Measurements from ENCODE around the gene APBA2.

APBA2 gene

DNA sequence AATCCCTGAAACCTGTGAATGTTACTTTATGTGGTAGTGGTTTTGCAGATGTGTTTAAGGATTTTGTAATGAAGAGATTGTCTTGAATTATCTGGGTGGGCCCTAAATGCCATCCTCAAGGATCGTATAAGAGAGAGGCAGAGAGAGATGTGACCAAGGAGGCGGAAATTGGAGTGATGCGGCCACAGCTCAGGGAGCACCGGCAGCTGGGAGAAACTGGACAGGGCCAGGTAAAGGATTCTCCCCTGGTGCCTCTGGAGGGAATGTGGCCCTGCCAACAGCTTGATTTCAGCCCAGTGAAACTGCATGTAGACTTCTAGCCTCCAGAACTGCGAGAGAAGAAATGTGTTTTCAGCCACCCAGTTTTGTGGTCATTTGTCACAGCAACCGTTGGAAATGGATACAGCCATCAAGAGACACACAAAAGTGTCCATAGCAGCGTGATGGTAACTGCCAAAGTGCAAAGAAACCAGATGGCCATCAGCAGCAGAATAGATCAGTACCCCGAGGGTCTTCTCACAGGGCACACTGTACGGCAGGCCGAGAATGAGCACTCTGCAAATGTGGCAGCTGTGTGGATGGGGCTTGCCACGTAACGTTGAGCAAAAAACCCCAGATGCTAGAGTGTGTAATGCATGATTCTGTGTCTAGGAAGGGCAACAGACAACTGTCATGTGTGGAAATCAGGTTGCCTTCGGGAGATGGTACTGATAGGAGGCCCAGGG is 12.2 kb downstream of the APBA2 start:
- no peak for DNase-seq

DNA sequence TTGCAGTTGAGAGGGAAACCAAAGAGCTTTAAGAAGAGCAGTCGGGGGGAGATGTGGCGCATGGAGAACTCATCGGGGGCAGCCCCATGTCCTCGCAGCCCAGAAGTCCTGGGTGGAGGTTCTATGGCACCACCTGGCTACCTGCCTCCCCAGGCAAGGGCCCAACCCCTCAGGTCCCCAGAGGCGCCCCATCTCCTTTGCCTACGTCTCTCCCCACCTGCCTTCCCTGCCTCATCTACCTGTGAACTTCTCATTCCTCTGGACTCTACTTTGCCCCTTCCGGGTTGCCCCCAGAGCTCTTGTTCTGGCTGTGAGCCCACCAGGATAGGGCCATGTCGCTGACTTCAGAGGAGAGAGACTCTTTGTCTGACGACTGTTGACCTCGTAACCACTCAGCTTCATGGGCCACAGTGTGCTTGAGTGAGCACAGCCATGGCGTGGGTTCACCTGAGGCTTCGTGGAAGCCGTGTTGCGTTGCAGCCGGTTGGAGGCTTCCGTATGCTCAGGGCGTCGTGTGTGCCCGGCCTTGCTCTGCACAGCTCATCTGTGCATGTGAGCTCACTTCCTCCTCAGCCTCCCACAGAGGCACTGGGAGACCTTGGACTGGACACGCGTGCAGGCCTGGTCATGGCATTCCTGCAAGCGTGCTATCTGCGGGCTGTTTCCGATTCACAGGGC is 13.4 kb downstream of the APBA2 start:
- DNase-seq: no peak

DNA sequence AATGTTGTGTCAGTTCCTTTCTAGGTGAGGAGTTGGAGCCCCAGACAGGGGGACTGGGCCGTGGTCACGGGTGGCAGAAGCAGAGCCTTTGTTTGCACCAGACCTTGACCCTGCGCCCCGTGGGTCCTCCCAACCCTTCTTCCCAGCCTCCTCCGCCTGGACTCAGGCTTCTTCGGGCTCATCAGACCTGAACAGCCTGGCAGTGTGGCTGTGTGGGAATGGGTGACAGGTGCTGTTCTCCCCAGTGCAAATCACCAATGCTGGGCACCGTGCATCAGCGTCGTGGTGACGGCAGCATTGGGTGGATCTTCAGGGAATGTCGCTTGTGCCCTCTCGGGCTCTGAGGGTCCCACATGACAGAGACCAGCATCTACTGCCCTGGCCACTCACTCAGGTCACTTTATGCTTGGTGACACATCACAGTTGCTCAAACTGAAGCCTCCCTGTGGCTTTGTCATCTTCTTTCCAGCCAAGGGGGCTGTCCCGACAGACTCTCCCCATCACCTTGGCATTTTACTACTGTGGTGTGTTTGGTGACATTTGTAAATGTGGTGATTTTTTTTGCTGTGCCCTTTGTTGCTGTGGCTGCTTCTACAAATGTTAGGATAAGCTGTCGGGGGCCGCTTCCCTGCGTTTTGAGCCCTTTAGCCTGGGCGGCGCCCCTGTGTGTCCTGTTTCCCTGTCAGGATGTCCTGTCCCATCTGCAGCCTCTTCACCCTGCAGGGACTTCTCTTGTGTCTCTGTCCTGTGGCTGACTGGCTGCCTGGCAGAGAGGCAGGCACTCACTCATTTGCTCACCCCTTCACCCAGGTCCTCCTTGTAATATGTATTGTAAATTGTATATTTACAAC is 14.5 kb downstream of the APBA2 start:
- DNase-seq: no peak

DNA sequence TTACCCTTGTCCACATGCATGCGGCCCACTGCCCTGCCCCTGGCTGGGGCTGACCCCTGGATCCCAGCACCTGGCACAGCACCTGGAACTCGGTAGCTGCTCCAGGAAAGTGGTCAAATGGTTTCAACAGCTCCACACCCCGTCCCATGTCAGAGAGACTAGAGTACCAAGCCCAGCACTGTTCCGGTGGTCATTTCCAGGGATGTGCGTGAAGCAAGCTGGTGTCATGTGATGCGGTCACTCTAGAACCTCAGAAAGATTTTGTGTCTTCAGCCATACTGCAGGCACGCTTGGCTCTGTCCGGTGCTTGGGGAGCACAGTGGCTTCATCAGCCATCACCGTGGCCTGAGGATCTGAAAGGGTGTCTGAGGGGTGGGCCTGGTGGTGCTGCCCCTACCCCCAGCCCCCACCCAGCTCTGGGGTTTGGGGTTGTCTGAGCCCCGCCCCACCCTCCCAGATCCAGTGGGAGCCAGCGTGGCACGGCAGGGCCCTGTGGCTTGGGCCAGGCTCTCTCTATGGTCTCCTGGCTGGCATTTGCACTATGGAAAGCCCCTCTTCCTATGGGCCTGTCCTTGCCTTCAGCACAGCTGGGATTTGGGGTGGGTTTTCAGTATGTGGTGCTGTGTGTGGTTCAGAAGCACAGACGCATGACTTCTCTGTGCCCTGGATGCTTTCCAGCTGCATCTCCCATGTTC is 15.3 kb downstream of the APBA2 start:
- DNase-seq: no peak

DNA sequence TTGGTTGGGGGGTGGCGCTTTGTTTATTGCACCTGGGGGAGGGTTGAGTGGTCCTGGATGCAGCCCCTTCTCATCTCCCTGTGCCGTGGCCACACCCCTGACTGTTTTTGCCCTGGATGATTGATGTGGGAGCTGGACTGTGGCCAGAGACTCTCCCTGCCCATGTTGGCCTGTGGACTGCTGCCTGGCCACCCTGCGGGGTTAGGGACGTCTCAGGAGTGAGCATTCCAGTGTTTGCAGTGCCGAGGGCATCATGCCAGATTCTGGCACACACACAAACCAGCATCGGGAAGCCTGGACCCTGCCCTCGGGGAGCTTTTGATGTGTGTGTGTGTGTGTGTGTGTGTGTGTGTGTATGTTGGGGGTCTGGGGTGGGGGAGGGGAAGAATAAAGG is 15.8 kb downstream of the APBA2 start:
- no peak for DNase-seq

DNA sequence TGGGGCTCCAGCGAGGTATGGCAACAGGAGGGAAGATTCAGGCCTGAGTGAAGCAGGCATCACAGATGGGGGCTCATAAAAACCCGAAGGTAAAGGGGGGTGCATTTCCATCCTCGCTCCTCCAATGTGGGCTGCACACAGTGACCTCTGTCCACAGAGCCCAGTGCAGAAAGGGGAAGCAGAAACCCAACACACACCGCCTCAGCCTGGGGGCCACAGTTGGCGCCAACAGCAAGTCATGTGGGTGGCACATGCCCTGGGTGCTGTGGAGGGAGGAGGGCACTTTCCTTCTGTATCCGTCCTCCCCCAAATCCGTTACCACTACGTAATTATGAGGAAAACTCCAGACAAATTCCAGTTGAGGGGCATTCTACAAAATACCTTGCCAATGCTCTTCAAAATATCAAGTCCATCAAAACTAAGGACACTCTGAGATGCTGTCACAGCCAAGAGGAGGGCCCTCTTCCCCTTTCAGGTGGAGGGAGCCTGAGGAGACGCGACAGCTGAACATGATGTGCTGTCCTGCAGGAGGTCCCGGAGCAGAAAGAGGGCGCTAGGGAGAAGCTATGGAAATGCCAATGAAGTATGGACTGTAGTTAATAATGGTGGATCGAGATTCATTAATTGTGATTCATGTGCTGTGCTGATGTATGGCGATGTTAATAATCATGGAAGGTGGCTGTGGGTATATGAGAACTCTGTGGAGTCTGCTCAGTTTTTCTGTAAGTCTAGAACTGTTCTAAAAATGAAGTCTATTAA is 16.4 kb downstream of the APBA2 start:
- no peak for DNase-seq

DNA sequence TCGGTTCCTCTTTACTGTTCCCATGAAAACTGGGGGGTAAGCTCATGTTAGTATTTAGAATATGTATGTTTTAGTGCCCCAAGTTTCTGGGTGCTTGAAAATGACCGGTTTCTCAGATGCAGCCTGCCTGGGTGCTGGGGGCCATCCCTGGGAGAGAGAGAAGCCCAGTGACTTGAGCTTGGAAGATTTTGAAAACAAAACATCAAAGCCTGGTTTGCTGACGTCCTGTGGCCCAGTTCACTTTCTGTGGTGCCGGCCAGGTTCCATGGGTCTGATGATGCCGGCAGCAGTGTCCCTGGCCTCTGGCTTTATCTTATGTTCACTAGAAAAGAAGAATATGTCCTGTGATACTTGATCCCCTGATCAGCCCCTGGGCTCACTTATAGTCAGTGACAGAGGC is 17.1 kb downstream of the APBA2 start:
- DNase-seq: no peak

DNA sequence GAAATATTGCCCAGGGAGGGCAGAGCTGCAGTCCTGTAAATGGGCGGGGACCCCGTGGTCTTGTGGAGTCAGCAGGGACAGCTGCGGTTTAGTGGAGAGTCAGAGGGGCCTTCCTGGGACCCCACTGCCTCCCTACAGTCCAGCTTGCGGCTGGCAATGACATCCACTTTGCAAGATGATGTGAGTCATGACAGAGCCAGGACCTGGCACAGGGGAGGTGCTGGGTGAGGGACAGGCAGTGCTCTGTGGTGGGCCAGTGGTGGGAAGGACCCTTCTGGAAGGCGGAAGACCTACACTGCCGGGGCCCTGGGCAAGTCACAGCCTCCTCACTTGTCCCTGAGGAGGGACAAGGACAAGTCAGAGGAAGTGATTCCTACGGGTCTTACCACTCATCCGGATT is 17.8 kb downstream of the APBA2 start:
- no peak for DNase-seq

DNA sequence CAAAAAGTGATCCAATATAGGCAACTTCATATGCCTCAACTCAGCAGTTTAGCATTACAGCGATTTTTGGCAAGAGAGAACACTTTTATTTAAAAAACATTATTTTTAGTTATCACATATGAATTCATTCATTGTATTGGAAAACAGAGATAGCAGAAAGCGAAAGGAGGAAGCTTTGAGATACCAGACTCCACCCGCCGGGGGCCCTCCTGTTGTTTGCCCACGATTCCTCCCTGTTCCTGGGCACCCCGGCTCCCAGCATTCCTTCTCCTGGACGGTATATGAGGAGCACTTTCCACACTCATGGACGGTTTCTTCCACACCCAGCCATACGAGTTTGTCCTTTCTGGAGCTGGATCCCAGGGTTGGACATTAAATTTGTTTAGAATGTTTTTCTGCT is 18.2 kb downstream of the APBA2 start:
- DNase-seq: no peak

DNA sequence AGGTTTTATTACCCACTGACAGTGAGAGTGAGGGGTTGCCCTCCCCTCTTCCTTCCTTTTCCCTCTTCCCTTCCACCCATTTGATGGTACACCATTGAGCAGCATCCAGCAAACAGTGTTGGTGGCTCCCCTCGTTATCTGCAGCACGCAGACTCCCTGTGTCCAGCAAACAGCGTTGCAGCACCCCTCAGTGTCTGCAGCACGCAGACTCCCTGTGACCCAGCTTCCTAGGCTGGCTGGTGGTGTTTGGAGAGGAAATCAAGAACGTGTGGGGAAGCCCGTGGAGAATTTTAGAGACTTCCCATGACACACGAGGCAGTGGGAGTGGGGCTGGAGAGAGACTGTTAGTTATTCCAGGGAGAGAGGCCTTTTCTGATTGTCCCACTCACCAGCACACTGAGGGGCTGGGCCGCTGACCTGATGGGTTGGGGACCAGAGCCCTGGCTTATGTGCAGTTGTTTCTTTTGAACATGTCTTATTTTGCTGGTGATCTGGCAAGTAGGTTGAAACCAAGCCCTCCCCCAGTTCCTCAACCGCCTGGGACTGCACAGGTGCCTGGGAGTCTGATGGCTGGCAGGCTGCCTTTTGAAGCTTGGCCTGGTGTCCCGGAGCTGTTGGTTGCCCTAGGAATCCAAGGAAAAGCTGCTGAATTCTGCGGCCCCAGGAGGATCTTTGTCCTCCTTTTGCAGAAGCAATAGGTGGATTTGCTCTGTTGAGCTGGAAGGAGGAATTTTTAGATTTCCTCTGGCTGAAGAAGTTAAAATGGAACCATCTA is 19.0 kb downstream of the APBA2 start:
- DNase-seq: no peak

DNA sequence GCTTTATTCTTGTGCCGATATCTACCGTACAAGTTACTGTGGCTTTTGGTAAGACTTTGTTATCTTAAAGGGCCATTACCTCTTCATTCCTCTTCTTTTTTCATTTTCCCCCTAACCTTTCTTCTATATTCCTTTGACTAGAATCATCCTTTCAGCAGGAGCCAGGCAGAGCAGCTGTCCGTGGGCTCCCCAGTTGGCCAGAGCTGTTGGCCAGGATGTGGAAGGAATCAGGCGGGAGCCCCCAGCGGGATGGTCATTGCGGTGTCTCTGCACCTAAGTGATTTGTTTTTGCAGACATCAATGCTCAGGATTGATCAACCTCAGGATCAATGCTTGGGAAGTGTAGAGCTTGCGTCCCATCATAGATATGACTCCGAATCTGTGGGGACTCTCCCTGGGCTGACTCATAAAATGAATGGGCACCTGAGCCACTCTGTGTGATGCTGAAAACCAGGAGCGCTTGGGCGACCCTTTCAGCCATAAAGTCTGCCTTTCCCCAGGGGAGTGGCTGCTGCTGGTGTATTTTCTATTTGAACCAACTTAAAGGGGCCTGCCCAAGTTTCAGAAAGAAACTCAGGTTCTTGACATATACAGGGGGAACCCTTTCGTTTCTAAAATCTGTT is 21.7 kb downstream of the APBA2 start:
- no peak for DNase-seq

DNA sequence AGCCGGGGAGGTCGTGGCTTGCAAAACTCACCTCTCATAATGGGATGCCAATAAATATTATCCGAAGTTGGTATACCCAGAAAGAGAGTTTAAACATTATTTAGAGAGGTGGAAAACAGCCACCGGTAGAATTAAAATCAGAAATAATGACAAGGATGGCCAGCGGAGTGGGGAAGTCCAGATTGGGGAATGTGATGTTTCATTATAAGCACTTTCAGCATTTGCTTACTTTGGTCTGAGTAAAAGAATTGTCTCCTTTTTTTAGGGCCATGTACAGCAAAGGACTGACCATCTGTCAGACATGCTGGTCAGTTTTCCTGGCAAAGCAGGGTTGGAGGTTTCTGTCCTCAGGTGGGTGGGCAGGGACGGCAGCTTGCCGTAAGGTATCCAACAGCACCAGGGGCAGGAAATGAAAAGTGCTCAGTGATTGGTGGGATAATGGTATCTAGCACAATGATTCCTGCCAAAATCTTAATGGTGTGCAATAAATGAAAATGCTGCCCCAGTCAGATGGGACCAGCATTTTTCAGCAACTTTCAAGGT is 24.3 kb downstream of the APBA2 start:
- DNase-seq: no peak

DNA sequence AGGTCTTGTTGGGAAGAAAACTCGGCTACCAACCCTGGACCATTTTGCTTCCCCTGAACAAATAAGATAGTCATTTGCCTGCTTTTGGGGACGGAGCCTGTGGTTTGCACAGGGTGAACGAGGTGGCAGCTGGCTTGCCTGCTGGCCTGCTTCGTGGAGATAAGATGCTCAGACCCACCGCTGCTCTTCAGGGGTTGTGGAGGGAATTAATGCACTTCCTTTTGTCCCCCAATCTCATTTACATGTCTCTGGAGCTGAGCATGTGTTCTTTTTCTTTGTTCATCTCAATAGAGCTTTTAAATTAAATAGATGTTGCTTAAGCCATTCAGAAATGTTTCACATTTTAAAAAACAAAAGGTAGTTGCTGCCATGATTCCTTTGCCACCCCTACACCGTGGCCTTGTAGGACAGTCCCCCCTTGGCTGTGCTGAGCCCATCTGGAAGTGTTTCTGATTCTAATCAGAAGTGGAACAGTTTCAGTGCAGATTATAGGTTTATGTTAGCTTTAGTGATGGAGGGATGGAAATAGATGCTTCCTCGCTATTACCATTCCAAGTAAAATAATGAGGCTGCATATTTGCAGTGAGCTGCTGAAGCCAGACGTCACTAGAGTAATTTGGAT is 25.6 kb downstream of the APBA2 start:
- DNase-seq: no peak

DNA sequence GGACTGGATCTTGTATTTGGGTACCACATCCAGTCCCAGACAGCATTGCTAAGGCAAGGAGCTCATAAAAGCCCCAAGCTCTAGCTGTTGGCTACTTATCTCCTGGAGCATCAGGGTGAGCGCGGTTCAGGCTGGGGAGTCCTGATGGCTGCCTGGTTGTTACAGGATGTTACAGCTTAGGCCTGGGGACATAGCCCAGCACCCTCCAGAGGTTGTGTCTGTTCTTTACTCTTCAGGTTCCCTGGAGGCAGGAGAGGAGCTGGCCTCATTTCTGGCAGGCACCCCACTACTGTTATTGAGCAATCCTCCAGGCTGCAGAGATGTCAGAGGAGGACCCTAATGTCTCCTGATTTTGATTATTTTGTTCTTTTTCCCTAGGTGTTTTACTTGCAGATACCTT is 26.6 kb downstream of the APBA2 start:
- no peak for DNase-seq

DNA sequence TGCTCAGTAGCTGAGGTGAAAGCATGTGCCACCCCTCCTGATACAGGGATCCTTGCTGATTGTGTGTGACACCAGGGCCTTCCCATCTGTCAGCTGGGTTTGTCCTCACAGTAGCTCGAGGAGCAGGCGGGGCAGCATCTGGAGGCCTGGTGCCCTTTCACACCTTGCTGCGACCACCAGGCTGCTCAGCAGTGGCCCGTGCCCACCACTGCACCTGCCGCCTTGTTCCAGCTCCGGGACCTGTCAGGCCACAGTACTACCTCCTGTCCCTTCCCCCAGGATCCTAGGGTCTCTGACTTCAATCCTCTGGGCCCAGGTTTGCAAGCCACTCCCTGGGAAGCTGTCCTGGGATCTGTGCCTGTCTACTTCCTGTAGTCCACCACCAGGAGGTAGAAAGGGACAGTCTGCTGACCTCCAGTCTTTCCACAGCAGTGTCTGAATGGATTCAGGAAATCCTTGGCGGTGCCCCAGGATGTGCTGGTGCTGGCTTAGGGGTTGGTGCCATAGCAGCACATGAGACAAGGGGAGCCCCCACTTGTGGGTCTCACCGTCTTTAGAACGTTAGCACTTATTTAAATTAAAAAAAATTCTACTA is 27.5 kb downstream of the APBA2 start:
- DNase-seq: no peak

DNA sequence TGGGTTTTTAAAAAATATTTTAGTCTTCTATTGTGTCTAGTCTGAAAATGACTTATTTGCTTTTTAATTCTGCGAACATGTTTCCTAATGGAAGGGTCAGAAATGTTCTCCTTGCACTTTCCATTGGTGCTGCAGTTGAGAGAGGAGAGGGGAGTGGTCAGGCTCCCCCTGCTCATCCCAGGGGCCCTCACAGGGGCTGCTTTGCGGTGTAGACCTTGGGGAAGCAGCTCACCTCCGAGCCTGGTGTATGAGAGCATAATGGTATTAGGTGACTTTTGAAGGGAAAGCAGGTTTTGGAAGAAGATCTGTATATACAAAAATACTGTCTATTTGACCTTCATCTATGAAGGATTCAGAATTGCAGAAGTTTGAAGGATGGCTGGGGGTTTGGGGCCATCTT is 28.3 kb downstream of the APBA2 start:
- no peak for DNase-seq

DNA sequence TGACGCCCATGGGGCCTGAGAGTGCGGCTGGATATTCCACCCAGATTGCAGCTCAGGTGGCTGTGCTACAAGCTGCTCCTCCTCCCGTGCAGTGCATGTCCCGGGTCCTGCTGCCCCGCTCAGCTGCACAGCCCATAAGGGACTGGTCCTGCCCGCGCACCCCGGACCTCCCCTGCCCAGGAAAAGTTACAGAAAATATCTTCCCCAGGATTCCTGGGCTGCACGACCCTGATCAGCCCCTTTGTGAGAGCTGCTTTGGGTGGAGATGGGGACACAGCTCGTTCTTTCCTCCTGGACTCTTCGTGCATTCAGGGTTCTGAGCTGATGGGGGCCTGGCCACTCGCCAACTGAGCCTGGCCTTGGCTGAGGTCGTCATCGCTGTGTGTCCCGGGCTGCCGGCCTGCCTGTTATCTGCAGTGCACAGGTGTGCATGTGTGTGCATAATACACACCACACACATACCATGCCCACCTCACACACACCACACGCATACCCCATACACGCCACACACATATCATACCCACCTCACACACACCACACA is 28.8 kb downstream of the APBA2 start:
- no peak for DNase-seq

DNA sequence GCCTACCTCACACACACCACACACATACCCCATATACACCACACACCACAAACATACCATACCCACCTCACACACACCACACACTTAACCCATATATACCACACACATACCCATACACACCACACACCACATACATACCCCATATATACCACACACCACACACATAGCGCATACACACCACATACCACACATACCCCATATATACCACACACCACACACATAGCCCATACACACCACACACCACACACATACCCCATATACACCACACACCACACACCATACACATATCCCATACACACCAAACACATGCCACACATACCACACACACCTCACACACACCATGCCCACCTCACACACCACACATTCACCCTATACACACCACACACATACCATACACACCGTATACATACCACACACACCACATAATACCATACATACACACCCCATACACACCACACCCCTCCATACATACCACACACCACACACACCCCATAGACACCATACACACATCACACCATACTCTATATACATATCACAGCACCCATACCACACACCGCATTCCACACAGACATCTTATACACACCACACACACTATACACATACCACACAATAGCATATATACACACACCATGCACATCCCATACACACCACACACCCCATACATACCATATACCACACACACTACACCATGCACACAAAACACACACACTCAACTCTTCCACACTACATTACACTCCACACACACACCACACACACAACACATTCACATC is 29.5 kb downstream of the APBA2 start:
- no peak for DNase-seq

DNA sequence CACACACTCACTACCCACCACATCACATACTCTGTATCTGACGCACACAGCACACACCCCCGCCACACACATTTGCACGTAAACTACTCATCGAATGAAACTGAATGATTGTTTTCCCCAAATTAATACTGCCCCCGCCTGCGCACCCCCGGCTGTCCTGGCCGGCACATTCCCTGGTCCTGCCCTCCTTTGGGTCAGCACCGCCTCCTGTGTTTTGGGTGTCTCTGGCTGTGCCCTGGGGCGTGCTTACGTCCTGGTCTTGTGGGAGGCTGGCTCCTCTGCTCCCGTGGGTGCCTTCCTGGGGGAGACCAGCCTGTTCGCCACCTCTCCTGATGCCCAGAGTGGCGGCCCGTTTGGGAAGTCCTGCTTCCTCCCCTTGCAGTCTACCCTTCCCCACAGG is 30.2 kb downstream of the APBA2 start:
- no peak for DNase-seq

Data from activated CD8-positive, alpha-beta memory T cell treated with anti-CD3 and anti-CD28 coated beads for 24 hours (primary cell).